GM18499 (cell line): ENCODE results near the gene CNGA2.
A peak's percentile ranks its signal among the peaks of the same experiment; 100 is the strongest.

ENCODE experiments used
- ATAC-seq: cut with Tn5 transposase; IDR thresholded peaks from one replicate; pipeline ENCODE4 v1.9.1; 2021; ENCODE audit warnings: moderate number of reproducible peaks; ENCODE audit not compliant: insufficient read depth, unreplicated experiment

CNGA2 gene

GRCh38 chrX:151745651-151746050 lies 11.1 kb downstream of the CNGA2 start:
- ATAC-seq, result no peak

DNA sequence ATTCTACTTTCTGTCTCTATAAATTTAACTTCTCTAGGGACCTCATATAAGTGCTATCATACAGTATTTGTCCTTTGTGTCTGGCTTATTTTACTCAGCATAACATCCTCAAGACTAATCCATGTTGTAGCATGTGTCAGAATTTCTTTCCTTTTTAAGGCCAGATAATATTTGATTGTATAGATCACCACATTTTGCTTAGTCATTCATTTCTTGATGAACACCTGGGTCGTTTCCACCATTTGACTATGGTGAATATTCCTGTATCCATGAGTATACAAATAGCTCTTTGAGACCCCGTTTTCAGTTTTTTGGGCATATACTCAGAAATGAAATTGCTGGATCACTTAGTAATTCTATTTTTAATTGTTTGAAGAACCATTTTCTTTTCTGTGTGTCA lies 12.0 kb downstream of the CNGA2 start:
- no peak for ATAC-seq

- ATAC-seq, result no peak
Observed at GRCh38 chrX:151750511-151750910, 16.0 kb downstream of the CNGA2 start.

DNA sequence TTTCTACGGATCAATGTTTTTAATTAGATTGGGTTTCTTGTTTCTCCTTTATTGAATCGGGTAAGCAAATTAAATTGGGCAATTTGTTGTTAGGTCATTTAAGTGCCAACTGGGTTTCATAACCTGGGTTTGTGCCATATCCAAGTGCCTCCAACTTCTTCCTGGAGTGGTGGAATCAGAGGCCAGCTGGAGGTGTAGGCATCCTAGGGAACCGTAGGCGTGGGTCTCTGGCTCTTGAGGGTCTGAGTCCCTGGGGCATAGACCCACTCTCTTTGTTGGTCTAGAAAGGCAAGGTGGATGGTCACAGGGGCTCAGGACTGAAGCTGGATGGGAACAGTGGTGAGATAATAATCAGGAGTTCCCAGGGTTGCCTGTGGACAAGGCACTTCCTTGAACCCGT lies 18.3 kb downstream of the CNGA2 start:
- no peak for ATAC-seq

DNA sequence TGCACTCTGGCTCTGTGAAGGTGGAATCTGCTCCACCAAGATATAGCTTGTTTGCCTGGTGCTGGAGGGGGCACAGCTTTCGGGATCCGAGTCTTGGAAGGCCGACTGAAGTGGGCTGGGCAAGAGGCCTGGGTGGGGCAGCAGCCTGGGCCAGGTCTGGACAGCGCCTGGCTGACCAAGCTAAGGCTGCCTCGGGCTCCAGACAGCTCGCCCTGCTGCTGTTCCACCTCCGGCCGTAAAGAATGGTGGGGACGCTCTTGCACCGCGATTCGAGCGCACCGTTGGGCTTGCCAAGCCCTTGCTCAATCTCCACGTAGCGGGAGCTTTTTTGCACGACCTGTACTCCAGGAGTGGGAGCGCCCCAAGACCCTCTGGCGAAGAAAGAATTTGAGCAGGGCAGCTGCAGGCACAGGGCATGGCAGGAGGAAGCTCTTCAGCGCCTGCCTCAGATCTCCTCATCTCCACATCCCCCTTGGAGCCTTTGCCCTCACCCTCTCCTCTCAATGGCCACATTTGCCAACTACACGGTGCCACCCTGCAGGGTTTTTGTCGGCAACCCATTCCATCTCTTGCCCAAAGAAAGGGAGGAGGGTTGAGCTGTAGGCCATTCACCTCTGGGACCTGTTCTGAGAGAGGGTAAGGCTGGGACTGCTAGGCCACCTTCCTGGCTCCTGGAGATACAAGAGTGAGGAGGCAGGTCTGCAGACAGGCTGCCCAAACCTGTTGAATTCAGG lies 18.9 kb downstream of the CNGA2 start:
- peak; percentile 60 for ATAC-seq

- ATAC-seq, result no peak
Observed at GRCh38 chrX:151754047-151754429, 19.5 kb downstream of the CNGA2 start.

- no peak for ATAC-seq
Observed at GRCh38 chrX:151754641-151755215, 20.2 kb downstream of the CNGA2 start.

- ATAC-seq, result no peak
Observed at GRCh38 chrX:151759041-151759708, 24.6 kb downstream of the CNGA2 start.

- ATAC-seq, result no peak
Observed at GRCh38 chrX:151762802-151763201, 28.3 kb downstream of the CNGA2 start.

- no peak for ATAC-seq
Observed at GRCh38 chrX:151763711-151764110, 29.2 kb downstream of the CNGA2 start.

DNA sequence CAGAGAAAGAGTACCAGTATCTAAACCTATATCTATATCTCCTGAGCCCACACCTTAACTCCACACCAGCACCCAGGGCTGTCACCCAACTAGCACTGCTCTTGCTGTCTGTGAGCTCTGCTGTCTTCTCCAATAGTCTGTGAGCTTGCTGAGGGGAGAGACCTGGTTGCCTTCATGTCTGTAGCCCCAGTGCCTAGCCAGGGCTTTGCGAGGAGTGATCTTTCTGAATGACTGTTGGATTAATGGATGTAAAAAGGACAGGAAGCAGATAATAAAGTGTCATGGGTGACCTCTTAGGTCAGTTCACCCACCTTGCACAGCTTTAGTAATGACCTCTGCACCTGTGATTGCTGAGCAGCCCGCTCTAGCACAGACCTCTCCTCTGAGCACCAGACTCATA lies 30.5 kb downstream of the CNGA2 start:
- no peak for ATAC-seq

GRCh38 chrX:151771726-151772125 lies 37.2 kb downstream of the CNGA2 start:
- ATAC-seq, result no peak

DNA sequence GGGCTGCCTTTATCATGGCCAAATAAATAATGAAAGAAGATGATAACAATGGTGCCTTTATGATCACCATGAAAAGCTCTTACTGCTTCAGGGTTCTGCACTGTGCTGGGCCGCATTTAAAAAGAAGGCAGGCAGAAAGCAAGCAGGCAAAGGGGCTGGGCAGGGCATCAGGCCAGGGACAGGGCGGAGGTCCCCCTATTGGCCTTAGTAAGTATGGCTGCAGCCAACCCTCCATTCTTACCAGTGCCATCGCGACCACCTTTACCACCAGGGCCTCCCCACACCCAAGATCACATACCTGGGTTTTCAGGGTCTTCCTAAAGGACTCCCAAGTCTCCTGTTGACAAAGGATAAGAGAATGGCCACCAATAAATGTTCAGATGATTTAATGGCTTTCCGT lies 38.9 kb downstream of the CNGA2 start:
- no peak for ATAC-seq

DNA sequence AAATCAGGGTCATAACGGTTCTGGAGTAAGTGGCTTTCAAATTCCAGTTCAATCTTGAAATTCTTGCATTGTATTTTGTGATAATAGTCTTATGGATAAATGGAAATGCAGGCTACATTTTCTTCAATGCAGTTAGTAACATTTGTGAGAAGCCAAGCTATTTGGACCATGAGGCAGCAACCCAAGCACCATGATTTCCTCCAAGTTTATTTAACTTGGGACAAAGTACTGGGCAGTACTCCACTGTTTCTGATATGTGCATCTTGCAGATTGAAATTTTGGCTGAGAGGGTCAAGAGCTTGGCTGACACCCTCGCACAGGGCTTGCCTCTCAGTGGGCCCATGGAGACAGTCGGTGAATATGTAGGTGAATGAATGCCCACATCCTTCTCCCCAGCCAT lies 39.9 kb downstream of the CNGA2 start:
- no peak for ATAC-seq

DNA sequence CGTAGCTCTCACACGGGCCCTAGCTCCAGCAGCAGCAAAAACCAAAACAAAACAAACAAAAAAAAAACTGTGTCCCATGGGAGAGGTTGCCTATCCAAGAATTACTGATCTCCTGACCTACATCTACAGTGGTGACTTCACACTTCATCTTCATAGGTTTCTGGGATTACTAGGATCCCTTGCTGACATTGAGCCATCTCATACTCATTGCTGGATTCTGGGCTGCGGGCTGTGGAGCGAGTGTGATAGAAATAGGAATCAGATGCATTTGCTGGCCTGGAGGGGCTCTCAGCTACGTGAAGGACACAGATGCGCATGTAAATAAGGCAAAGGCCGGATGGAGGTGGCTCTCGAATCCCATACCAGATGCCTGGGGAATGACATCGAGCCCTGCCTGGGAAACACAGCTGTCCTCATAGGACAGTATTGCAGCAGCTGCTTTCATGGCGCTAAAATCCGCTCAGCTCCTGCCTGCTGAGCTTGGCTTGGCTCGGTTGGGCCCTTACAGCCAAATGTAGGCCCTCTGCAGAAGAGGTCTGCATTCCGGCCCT lies 41.7 kb downstream of the CNGA2 start:
- no peak for ATAC-seq

DNA sequence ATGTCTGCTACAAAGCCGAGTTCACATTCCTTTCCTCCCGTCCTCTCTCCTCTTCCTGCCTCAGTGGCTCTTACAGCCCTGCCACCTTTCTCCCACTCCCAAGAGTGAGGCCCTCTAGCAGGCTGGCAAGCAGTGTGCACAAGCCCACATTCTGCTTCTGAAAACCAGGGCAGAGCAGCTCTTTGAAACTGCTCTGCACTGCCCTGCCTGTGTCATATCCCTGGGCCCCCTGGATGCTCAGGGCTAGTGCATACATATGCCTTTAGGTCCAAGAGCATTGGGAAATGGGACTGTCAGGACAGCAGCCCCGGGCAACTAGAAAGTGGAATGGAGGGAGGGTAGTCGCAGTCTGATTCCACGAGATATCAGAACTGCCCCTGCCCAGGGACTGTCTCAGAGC lies 42.4 kb downstream of the CNGA2 start:
- no peak for ATAC-seq

DNA sequence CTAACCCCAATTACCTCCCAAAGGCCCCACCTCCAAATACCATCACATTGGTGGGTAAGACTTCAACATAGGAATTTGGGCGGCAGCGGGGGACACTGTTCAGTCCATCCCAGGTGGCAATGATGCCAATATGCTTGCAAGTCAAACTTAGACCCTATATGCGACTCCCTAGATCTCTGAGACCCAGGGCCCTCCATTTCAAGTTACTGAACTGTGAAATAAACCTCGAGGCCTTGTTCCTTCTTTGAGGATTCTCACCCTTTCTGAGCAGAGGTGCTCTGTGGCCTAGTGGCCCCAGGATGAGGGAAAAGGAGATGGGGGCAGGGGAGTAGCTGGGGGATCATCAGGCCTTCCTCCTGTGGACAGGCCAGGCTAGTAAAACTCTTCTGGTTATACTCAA lies 44.7 kb downstream of the CNGA2 start:
- ATAC-seq, result no peak

DNA sequence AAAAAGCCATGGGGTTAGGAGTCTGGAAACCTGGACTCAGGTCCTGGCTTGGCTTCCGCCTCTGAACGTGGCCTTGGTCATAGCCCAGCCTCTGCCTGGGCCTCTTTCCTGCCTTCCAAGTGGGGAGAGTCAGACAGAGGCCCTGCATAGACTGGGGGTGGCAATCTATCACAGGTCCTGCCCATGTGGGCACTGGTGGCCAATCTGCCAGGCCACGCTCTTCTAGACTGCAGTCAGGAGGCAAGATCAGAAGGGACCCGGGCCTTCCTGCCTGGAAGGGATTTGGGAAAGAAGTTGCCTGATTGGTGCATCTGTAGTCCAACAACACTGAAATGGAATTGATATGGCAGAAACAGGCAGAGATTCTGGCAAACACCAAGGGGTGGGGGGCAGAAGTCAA lies 46.1 kb downstream of the CNGA2 start:
- ATAC-seq, result no peak

- no peak for ATAC-seq
Observed at GRCh38 chrX:151789179-151789800, 54.7 kb downstream of the CNGA2 start.

DNA sequence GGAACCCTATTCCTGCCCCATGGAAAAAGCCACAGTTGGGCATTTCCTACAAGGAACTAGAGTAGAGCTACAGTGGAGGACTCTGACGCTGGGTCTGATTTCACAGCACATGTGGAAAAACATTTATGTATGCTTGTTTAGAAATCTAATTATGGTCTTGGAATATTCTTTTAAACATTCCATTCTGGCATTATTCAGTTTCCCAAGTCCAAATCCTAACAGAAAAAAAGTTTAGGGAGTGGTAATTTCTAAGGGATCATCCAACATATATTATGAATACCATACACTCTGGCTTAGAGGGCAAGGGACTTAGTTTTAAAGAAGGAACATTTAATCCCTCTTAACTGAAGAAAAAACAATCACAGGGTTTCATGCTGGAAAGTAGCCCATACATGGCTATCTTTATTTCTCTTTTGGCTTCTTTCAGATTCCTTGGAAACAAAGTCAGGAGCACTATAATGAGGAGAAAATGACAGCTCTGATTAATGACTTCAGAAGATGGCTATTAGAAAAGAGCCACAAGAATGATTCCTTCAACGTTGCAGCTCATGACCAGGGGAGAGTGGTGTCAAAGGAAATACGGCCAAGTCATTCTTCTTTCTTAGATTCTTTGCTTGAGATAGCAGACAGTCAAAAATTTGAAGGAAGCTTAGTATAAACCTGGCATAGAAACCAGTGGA lies 56.1 kb downstream of the CNGA2 start:
- no peak for ATAC-seq

- ATAC-seq, result no peak
Observed at GRCh38 chrX:151791961-151792360, 57.4 kb downstream of the CNGA2 start.
